ENCODE results near the gene IQGAP1.

DNA sequence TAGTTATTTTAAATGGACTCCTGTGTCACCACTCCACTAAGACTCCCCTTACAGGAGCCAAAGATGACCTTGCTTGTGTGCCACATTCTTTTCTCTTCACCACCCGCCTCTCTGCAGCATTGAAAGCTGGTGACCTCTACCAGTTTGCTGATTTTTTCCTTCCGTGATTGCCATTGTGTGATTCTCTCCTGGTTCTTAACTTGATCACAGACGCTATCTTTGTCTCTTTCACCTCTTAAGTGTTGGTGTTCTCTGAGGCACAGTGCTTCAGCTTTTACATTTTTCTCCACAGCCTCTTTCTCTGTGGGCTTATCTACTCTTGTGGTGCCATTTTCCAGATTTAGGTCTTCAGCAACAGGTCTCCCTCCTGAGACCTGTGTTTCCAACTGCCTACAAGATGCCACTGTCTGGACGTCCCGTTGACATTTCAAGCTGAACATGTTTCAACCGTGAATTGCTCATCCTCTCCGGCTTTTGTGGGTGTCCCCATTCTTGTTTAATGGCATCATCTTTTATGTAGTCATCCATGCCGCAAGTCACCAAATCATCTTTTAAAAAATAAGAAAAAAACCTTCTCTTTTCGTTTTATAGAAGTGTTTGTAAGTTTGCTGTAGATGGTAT lies 26.5 kb downstream of the IQGAP1 start:
- TF ChIP-seq, protein P1, sequence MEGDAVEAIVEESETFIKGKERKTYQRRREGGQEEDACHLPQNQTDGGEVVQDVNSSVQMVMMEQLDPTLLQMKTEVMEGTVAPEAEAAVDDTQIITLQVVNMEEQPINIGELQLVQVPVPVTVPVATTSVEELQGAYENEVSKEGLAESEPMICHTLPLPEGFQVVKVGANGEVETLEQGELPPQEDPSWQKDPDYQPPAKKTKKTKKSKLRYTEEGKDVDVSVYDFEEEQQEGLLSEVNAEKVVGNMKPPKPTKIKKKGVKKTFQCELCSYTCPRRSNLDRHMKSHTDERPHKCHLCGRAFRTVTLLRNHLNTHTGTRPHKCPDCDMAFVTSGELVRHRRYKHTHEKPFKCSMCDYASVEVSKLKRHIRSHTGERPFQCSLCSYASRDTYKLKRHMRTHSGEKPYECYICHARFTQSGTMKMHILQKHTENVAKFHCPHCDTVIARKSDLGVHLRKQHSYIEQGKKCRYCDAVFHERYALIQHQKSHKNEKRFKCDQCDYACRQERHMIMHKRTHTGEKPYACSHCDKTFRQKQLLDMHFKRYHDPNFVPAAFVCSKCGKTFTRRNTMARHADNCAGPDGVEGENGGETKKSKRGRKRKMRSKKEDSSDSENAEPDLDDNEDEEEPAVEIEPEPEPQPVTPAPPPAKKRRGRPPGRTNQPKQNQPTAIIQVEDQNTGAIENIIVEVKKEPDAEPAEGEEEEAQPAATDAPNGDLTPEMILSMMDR (optimal IDR thresholded peaks at IDR 0.05 in 1 of 3, IDR thresholded peaks at IDR 0.05 in 1 of 3, conservative IDR thresholded peaks at IDR 0.05 in 1 of 3; ENCODE audit: extremely low read depth in 1 of 3, insufficient read depth in 2 of 3, low read length in 3 of 3), result no peak
- TF ChIP-seq EZH2 (IDR thresholded peaks at IDR 0.05; ENCODE audit: low read length), result no peak
